Breast epithelium (tissue), 4 donors: ENCODE data around the gene ARHGEF10L. TPM values are rescaled to one million over a fixed set of nuclear protein-coding genes. Genes with fewer than 3 reads are reported as not detected.
A peak's percentile ranks its signal among the peaks of the same experiment; 100 is the strongest.

Source experiments
- DNase-seq, 2 donors: peaks; one replicate each; pipeline ENCODE4 v3.0.0-alpha.2; 2019; ENCODE audit warnings: low spot score in 2 of 2
- H3K27ac ChIP-seq, 2 donors: fragments of 200-600 bp; sonication (generic) in 1 of 2; one replicate each; pipeline ENCODE4 v1.5.1; 2016 to 2019; ENCODE audit warnings: mild to moderate bottlenecking in 1 of 2
- H3K27me3 ChIP-seq, 2 donors: fragments of 200-600 bp; sonication (generic) in 1 of 2; one replicate each; pipeline versions ENCODE4 v1.5.1 to v1.6.0; 2017 to 2019; ENCODE audit warnings: control low read depth in 1 of 2, mild to moderate bottlenecking in 1 of 2
- H3K36me3 ChIP-seq: fragments of 200-600 bp; one replicate; pipeline ENCODE4 v1.5.1; 2019
- H3K4me1 ChIP-seq, 2 donors: fragments of 200-600 bp; sonication (generic); one replicate each; pipeline ENCODE4 v1.5.1; 2016 to 2019; ENCODE audit warnings: control low read depth in 1 of 2
- H3K4me3 ChIP-seq, 3 donors: fragments of 200-600 bp; sonication (generic); 1 replicate in 2 of 3; 2 replicates in 1 of 3; pipeline ENCODE4 v1.5.1; 2016 to 2019; ENCODE audit warnings: mild to moderate bottlenecking in 3 of 3, moderate library complexity in 2 of 3
- H3K9me3 ChIP-seq, 2 donors: fragments of 200-600 bp; sonication (generic) in 1 of 2; one replicate each; pipeline ENCODE4 v1.5.1; 2016 to 2019; ENCODE audit warnings: control low read depth in 1 of 2
- CTCF ChIP-seq, 3 donors: fragments of 450-650 bp; IDR thresholded peaks; one replicate each; pipeline ENCODE4 v1.5.1; 2016 to 2017; ENCODE audit warnings: antibody characterized with exemption in 3 of 3, mild to moderate bottlenecking in 3 of 3, moderate library complexity in 3 of 3
- POLR2A ChIP-seq: fragments of 450-650 bp; IDR thresholded peaks from one replicate; pipeline ENCODE4 v1.6.1; 2016; ENCODE audit warnings: antibody characterized with exemption, mild to moderate bottlenecking, moderate library complexity
- POLR2AphosphoS5 ChIP-seq, 3 donors: sonication (generic); formaldehyde crosslinking; IDR thresholded peaks; one replicate each; pipeline ENCODE4 v1.6.1; 2017; ENCODE audit warnings: antibody characterized with exemption in 3 of 3
- intact Hi-C: fragments of 100-400 bp; cut with DNase I; formaldehyde crosslinking; loops from one replicate; pipeline ENCODE4 v1.15.1; 2023; ENCODE audit warnings: low total_unique reads
- total RNA-seq, 3 donors: library from RNA; depleted of rRNA; stranded (reverse); fragments of >200 nt; gene quantifications; one replicate each; pipeline ENCODE4 v1.1.0, GENCODE V29; 2016

Gene ARHGEF10L
- total RNA-seq, 3 donors from 2014 or later: 36.7 to 51.4 (median 49.8) TPM

GRCh38 chr1:17585266-17585987, 45.9 kb downstream of the ARHGEF10L start:
- H3K27ac ChIP-seq: peak overlapping the region in 1 of 2 donors; percentile 94
- TF ChIP-seq POLR2A (no peak), CTCF (IDR thresholded peaks at IDR 0.05) (no peak), POLR2AphosphoS5 (IDR thresholded peaks at IDR 0.05) (no peak)

GRCh38 chr1:17586172-17586964, 46.9 kb downstream of the ARHGEF10L start:
- Histone ChIP-seq H3K36me3 (no peaks in the 10 kb centered on the region), H3K27ac (peak overlapping the region; percentile 87 to 94), H3K9me3 (no peaks in the 10 kb centered on the region), H3K4me1 (peaks cover 0 to 9% of the 10 kb centered on the region in 2 donors), H3K4me3 (no peak overlapping the region), H3K27me3 (no peaks in the 10 kb centered on the region)
- DNase-seq: no peak
- intact Hi-C loops: no loop called here
- TF ChIP-seq CTCF (IDR thresholded peaks at IDR 0.05) (no peak), POLR2A (no peak), POLR2AphosphoS5 (IDR thresholded peaks at IDR 0.05) (peak in 1 of 3 donors; percentile 32)

More at GRCh38 chr1:17585266-17585987, 45.9 kb downstream of the ARHGEF10L start:
- Histone ChIP-seq H3K27me3 (no peaks in the 10 kb centered on the region), H3K4me3 (no peak overlapping the region), H3K4me1 (peaks cover 2 to 9% of the 10 kb centered on the region in 2 donors), H3K36me3 (no peaks in the 10 kb centered on the region), H3K9me3 (no peaks in the 10 kb centered on the region)
- intact Hi-C loops: no loop called here
- DNase-seq: no peak

- Histone ChIP-seq H3K4me3 (peak overlapping the region in 1 of 3 donors; percentile 39), H3K36me3 (no peaks in the 10 kb centered on the region), H3K27me3 (no peaks in the 10 kb centered on the region), H3K27ac (peak overlapping the region; percentile 87 to 94), H3K4me1 (peaks cover 0 to 9% of the 10 kb centered on the region in 2 donors), H3K9me3 (no peaks in the 10 kb centered on the region)
- TF ChIP-seq POLR2AphosphoS5 (IDR thresholded peaks at IDR 0.05) (no peak), CTCF (IDR thresholded peaks at IDR 0.05) (no peak), POLR2A (no peak)
- intact Hi-C loops: no loop called here
- peak in 1 of 2 donors; percentile 69 for DNase-seq
These were observed 48.2 kb downstream of the ARHGEF10L start for GRCh38 chr1:17587693-17588047.

- H3K4me3 ChIP-seq: peak overlapping the region in 1 of 3 donors; percentile 39
These were observed 48.8 kb downstream of the ARHGEF10L start for GRCh38 chr1:17588048-17588871.

More at GRCh38 chr1:17588048-17588871, 48.8 kb downstream of the ARHGEF10L start:
- Histone ChIP-seq H3K9me3 (no peaks in the 10 kb centered on the region), H3K27me3 (no peaks in the 10 kb centered on the region), H3K36me3 (no peaks in the 10 kb centered on the region), H3K4me1 (peaks cover 0 to 9% of the 10 kb centered on the region in 2 donors), H3K27ac (peak overlapping the region; percentile 87 to 94)
- TF ChIP-seq POLR2AphosphoS5 (IDR thresholded peaks at IDR 0.05) (peak in 1 of 3 donors; percentile 9), CTCF (IDR thresholded peaks at IDR 0.05) (no peak)
- intact Hi-C loops: no loop called here
- peak; percentile 62 to 65 for DNase-seq
